Smooth muscle cell (in vitro differentiated cells): ENCODE results near the gene LRIG1. TPM values are rescaled to one million over a fixed set of nuclear protein-coding genes. Genes with fewer than 3 reads are reported as not detected.
A peak's percentile ranks its signal among the peaks of the same experiment; 100 is the strongest.

Source experiments
- DNase-seq: peaks from one replicate; lab custom pipeline; 2025; ENCODE audit not compliant: unreplicated experiment; lab: John Stamatoyannopoulos, UW
- H2AFZ ChIP-seq: fragments of 200-600 bp; sonication (generic); 2 replicates; pipeline ENCODE4 v1.6.0; 2016; ENCODE audit warnings: antibody characterized with exemption, low read depth, mild to moderate bottlenecking
- H3F3A ChIP-seq: fragments of 200-600 bp; sonication (generic); 2 replicates; pipeline ENCODE4 v1.6.0; 2017; ENCODE audit warnings: antibody characterized with exemption, low read depth
- H3K27ac ChIP-seq: fragments of 200-600 bp; sonication (generic); 2 replicates; pipeline ENCODE4 v1.5.1; 2016; ENCODE audit warnings: low read depth, mild to moderate bottlenecking
- H3K27me3 ChIP-seq: fragments of 200-600 bp; sonication (generic); 2 replicates; pipeline ENCODE4 v1.6.1; 2016; ENCODE audit warnings: low read depth, mild to moderate bottlenecking
- H3K36me3 ChIP-seq: fragments of 200-600 bp; sonication (generic); 2 replicates; pipeline ENCODE4 v1.5.1; 2016; ENCODE audit warnings: low read depth
- H3K4me1 ChIP-seq: fragments of 200-600 bp; sonication (generic); 2 replicates; pipeline ENCODE4 v1.5.1; 2016; ENCODE audit warnings: low read depth
- H3K4me2 ChIP-seq: fragments of 200-600 bp; sonication (generic); 2 replicates; pipeline ENCODE4 v1.6.0; 2016; ENCODE audit warnings: mild to moderate bottlenecking
- H3K4me3 ChIP-seq: fragments of 200-600 bp; sonication (generic); 2 replicates; pipeline ENCODE4 v1.5.1; 2016; ENCODE audit warnings: mild to moderate bottlenecking
- H3K79me2 ChIP-seq: fragments of 200-600 bp; sonication (generic); 2 replicates; pipeline ENCODE4 v1.6.0; 2016; ENCODE audit warnings: low read depth, mild to moderate bottlenecking
- H3K9ac ChIP-seq: fragments of 200-600 bp; sonication (generic); 2 replicates; pipeline ENCODE4 v1.6.0; 2016; ENCODE audit warnings: low read depth
- H3K9me3 ChIP-seq: fragments of 200-600 bp; sonication (generic); replicated peaks from 2 replicates; pipeline ENCODE4 v1.5.1; 2016; ENCODE audit warnings: low read depth
- H4K20me1 ChIP-seq: fragments of 200-600 bp; sonication (generic); 2 replicates; pipeline ENCODE4 v1.6.0; 2016; ENCODE audit warnings: low read depth
- CTCF ChIP-seq: fragments of 200-600 bp; sonication (generic); IDR thresholded peaks from 2 replicates; pipeline ENCODE4 v1.5.1; 2017; ENCODE audit warnings: borderline replicate concordance, mild to moderate bottlenecking, antibody characterized with exemption; ENCODE audit not compliant: insufficient read depth, poor library complexity, severe bottlenecking
- WGBS: methylation state at CpG from one replicate; pipeline ENCODE4 v1.1.7; 2016; ENCODE audit warnings: low lambda C conversion rate; 5-methylcytosine and 5-hydroxymethylcytosine counted together
- polyA plus RNA-seq: library from polyadenylated mRNA; unstranded; fragments of >200 nt; fragmentation: Nextera tagmentation; extraction: Ambion mirVana; gene quantifications from 2 replicates; pipeline ENCODE4 v1.2.1, GENCODE V29; 2016
- total RNA-seq: library from RNA; depleted of rRNA; stranded (reverse); fragments of >200 nt; gene quantifications from 2 replicates; pipeline ENCODE4 v1.2.3, GENCODE V29; 2014

LRIG1 gene
- total and polyA plus RNA-seq, 2 experiments from 2014 or later = 26.5 to 31.3 TPM

GRCh38 chr3:66534304-66534845 lies 33.6 kb upstream of the LRIG1 start:
- TF ChIP-seq CTCF = no peak
- Histone ChIP-seq H3K4me1 (peaks cover 32% of the 10 kb centered on the region), H3K79me2 (no peaks in the 10 kb centered on the region), H3K4me3 (no peak overlapping the region), H2AFZ (peak overlapping the region; percentile 16), H3K27ac (no peak overlapping the region), H3K9me3 (no peaks in the 10 kb centered on the region), H3K36me3 (no peaks in the 10 kb centered on the region), H3K9ac (no peak overlapping the region), H3K27me3 (no peaks in the 10 kb centered on the region), H3F3A (no peaks in the 10 kb centered on the region), H4K20me1 (no peaks in the 10 kb centered on the region), H3K4me2 (no peak overlapping the region)
- no peak for DNase-seq
- 28% methylated on average over 6 of the region's 6 CpGs for WGBS

GRCh38 chr3:66532613-66533012 lies 31.8 kb upstream of the LRIG1 start:
- WGBS = 90% methylated on average over 1 of the region's 1 CpG
- no peaks in the 10 kb centered on the region for H3K27me3 ChIP-seq
- no peak overlapping the region for H3K4me2 ChIP-seq
- no peaks in the 10 kb centered on the region for H3K9me3 ChIP-seq
- no peaks in the 10 kb centered on the region for H3F3A ChIP-seq
- H3K4me3 ChIP-seq = no peak overlapping the region
- H3K9ac ChIP-seq = no peak overlapping the region
- no peaks in the 10 kb centered on the region for H3K79me2 ChIP-seq
- no peaks in the 10 kb centered on the region for H4K20me1 ChIP-seq
- no peak for DNase-seq
- H2AFZ ChIP-seq = no peak overlapping the region
- H3K4me1 ChIP-seq = peaks cover 22% of the 10 kb centered on the region
- TF ChIP-seq CTCF = no peak
- no peak overlapping the region for H3K27ac ChIP-seq
- no peaks in the 10 kb centered on the region for H3K36me3 ChIP-seq

- Histone ChIP-seq H4K20me1 (no peaks in the 10 kb centered on the region), H2AFZ (no peak overlapping the region), H3F3A (no peaks in the 10 kb centered on the region), H3K27me3 (no peaks in the 10 kb centered on the region), H3K9me3 (no peaks in the 10 kb centered on the region), H3K79me2 (no peaks in the 10 kb centered on the region), H3K4me3 (no peak overlapping the region), H3K4me2 (no peak overlapping the region), H3K36me3 (no peaks in the 10 kb centered on the region), H3K4me1 (peaks cover 22% of the 10 kb centered on the region), H3K27ac (no peak overlapping the region), H3K9ac (no peak overlapping the region)
- DNase-seq = no peak
- 40% methylated on average over 1 of the region's 1 CpG for WGBS
- no peak for TF ChIP-seq CTCF
These were observed 31.4 kb upstream of the LRIG1 start for GRCh38 chr3:66532160-66532587.

GRCh38 chr3:66531256-66531655 lies 30.4 kb upstream of the LRIG1 start:
- Histone ChIP-seq H3K9me3 (no peaks in the 10 kb centered on the region), H3K4me2 (no peak overlapping the region), H3F3A (no peaks in the 10 kb centered on the region), H3K36me3 (no peaks in the 10 kb centered on the region), H3K27me3 (no peaks in the 10 kb centered on the region), H2AFZ (no peak overlapping the region), H3K9ac (no peak overlapping the region), H3K79me2 (no peaks in the 10 kb centered on the region), H3K4me3 (no peak overlapping the region), H3K27ac (no peak overlapping the region), H3K4me1 (peaks cover 22% of the 10 kb centered on the region), H4K20me1 (no peaks in the 10 kb centered on the region)
- no peak for DNase-seq
- no peak for TF ChIP-seq CTCF
- 92% methylated on average over 1 of the region's 1 CpG for WGBS
